GM21360 (cell line): ENCODE results near the gene TNNC2.
"Not testable (repeated sequence)": the region's sequence is repeated elsewhere in the genome, so short reads cannot be mapped to it uniquely, and the experiment has no call there.

Experiments used
- ATAC-seq: cut with Tn5 transposase; IDR thresholded peaks from one replicate; pipeline ENCODE4 v1.9.1; 2021; ENCODE audit warnings: mild to moderate bottlenecking, moderate library complexity; ENCODE audit not compliant: unreplicated experiment

TNNC2 gene

DNA sequence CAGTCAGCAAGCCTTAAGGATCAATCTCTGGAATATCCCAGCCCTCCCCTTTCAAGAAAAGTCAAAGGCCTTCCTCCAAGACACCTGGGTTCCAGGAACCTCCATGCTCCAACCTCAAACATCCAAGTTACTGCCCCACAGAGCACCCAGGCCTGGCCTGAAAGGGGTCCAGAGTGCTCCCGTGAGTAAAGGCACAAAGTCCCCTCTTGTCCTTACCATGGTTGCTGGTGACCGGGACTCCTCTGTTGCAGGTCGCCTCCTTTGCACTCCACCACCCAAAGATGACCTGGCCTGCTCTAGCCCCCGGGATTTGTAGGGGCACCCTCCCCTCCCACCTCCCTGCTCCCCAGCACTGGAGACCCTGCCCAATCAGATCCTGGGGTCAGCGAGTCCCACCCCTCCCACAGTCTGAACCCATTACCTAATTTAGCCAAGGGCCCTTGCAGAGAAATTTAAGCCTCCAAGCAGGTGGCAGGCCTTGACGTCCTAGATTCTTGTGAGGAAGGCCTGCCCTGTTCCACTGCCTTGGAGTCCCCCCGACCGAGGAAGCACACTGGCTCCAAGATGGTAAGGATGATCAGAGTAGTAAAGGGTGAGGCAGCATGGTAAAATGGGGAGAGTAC is at the start of gene TNNC2:
TSS of gene TNNC2 (minus strand) at position 283 of the 623 bp plus-strand sequence. CDS start at position 219, 64 bp downstream.
- ATAC-seq = no peak

DNA sequence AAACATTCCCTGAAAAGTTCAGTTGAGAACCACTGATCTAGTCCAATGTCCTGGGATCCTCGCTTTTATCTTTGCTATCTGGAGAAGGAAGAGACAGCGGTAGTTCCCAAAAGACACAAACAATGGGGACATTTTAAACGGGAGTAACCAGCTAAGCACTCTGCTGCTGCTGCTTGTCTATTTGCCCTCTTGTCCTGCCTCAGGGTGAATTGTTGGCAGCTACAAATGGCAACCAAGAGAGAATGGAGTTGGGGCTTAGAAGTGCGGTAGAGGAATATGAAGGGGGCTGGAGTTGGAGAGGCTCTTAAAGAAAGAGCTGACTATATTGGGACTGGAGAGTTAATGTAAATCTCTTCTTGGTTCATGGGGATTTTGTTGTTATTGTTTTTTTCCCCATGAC is 47.5 kb upstream of the TNNC2 start:
- no peak for ATAC-seq

DNA sequence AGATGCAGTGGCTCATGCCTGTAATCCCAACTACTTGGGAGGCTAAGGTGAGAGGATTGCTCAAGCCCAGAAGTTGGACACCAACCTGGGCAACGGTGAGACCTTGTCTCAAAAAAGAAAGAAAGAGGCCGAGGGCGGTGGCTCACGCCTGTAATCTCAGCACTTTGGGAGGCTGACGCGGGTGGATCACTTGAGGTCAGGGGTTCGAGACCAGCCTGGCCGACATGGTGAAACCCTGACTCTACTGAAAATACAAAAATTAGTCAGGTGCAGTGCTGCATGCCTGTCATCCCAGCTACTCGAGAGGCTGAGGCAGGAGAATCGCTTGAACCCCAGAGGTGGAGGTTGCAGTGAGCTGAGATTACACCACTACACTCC is 47.0 kb upstream of the TNNC2 start:
- ATAC-seq = not testable (repeated sequence)

DNA sequence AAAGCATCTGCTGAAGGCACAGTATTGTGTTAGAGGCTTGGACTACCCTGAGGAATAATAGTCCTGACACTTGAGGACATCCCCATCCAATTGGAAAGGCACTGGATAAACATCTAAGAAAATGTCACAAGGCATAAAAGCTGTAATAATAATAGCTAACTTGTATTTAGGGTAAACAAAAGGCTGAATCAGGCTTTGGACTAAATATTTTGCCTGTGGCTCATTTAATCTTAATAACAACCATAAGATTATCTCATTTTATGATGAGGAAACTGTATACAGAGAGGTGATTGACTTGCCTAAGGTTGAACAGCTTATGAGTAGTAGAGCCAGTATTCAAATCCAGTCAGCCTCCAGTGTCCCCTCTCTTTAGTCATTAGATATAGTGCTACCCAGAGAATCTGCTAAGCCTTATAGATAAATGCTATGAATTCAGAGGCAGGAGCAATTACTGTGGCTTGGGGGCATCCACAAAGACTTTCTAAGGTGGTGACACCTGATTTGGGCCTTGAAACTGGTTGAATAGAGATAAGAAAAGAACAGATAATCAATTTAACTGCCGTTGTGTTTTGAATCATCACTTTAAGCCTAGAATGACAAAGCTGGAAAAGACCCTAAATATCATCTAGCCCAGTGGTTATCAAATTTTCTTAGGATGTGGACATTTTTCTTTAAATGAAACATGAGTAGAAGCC is 46.4 kb upstream of the TNNC2 start:
- ATAC-seq = no peak

DNA sequence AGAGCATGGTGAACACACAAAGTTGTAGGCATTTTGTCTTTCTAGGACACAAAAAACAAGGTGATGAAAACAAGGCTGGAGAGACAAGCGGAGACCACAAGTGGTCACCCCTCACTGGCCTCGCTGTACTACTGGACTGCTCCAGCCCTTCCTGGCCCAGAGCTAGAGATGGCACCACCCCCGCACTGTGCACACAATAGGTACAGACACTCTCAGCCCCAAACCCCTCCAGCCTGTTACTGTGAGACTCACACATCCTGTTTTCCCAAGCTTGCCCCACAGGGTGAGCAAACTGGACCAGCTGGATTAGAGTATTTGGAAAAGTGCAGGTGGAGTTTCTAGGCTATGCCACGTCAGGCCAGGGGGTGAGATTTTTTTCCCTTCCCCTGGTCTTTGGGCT is 45.5 kb upstream of the TNNC2 start:
- ATAC-seq = no peak

DNA sequence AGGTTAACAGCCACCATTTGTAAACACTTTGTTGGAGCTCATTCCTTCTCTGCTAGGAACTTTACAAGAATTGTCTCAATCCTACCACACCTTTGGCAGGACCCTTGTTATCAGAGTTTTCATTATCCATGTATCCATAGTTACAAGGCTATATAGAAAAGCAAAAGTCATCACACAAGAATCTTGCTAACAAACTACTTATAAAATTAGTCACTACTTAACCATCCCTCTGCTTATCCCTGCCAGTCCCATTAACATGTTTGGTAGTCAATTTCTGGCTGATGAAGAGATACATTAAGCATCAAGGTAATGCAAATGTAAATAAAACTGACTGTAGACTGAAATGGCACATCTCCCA is 40.7 kb upstream of the TNNC2 start:
- ATAC-seq = no peak

DNA sequence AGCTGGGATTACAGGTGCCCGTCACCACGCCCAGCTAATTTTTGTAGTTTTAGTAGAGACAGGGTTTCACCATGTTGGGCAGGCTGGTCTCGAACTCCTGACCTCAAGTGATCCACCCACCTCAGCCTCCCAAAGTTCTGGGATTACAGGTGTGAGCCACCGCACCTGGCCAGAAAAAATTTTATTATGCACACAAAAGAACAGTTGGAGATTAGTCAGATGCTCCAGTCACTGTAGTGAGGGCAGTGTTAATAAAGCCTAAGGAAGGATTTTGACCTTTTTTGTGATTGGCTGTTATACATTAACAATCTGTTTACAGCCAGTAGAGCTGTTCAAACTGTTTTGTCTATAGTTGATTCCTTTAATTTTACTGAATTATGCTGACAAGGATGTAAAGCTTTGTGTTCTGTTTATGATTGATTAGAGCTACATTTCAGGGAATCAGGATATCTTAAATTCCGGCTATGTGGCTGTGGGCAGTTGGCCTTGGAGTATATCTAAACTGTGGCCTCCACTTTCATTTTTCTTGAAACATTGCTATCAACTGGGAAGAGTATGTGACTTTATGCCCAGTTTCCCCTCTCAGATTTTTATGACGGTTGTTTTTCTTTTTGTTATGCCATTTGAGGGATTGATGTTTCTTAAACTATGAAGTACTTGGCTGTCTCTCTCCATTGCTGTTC is 40.2 kb upstream of the TNNC2 start:
- no peak for ATAC-seq

DNA sequence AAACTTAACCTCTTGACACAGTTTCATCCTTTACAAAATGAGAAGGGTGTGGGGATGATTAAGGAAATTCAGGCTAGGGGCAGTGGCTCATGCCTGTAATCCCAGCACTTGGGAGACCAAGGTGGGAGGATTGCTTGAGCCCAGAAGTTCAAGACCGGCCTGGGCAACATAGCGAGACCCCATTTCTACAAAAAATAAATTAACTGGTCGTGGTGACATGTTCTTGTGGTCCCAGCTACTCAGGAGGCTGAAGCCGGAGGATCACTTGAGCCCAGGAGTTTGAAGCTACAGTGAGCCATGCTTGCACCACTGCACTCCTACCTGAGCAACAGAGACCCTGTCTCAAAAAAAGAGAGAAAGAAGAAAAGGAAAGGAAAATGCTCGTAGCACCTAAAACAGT is 39.3 kb upstream of the TNNC2 start:
- no peak for ATAC-seq

DNA sequence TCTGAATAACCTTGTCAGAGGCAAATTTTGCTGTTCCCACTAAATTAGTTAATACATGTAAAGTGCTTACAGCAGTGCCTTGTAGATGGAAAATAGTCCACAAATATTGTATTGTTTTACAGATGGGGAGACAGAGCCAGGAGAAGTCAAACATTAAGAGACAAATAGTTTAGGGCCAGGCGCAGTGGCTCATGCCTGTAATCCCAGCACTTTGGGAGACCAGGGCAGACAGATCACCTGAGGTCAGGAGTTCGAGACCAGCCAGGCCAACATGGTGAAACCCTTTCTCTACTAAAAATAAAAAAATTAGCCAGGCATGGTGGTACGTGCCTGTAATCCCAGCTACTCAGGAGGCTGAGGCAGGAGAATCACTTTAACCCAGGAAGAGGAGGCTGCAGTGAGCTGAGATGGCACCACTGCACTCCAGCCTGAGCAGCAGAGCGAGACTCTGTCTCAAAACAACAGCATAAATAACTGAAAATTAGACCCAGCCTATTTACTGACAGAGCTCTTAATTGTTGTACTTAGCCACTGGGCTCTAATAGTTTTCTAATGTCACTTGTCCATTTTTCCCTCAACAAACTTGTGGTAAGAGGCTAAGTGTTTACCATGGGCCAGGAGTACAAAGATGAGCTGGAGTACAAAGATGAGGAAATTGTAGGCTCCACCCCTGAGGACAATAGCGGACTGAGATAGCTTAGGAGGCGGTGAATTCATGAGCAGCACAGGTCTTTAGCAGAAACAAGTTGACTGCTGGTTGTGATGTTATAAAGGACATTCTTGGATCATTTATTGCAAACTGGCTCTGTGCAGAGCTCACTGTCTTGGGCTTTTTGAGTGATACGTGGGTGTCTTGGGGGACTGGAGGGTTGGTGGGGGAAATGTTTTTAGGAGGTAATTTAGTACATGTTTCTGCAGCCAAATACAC is 36.7 kb upstream of the TNNC2 start:
- ATAC-seq = no peak

DNA sequence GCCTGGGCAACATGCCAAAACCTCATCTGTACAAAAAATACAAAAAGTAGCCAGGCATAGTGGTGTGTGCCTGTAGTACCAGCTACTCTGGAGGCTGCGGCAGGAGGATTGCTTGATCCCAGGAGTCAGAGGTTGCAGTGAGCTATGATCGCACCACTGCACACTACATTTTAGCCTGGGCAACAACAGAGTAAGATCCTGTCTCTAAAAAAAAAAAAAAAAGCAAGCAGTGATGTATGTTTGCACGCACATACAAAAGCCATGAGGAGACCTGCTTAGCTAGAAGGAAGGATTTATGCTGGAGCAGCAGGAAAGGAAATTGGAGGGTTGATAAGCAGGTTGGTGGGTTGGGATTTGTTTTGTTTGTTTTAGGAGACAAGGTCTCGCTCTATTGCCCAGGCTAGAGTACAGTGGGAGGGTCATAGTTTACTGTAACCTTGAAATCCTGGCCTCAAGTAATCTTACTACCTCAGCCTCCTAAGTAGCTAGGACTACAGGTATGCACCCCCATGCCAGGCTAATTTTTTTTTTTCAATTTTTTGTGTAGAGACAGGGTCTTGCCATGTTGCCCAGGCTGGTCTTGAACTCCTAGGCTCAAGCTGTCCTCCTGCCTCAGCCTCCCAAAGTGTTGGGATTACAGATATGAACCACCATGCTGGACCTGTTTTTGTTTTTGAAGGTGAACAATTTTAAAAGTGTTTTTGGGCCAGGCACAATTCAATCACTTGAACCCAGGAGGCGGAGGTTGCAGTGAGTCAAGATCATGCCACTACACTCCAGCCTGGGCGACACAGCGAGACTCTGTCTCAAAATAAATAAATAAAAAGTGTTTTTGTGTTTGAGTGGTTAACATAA is 34.3 kb upstream of the TNNC2 start:
- no peak for ATAC-seq

DNA sequence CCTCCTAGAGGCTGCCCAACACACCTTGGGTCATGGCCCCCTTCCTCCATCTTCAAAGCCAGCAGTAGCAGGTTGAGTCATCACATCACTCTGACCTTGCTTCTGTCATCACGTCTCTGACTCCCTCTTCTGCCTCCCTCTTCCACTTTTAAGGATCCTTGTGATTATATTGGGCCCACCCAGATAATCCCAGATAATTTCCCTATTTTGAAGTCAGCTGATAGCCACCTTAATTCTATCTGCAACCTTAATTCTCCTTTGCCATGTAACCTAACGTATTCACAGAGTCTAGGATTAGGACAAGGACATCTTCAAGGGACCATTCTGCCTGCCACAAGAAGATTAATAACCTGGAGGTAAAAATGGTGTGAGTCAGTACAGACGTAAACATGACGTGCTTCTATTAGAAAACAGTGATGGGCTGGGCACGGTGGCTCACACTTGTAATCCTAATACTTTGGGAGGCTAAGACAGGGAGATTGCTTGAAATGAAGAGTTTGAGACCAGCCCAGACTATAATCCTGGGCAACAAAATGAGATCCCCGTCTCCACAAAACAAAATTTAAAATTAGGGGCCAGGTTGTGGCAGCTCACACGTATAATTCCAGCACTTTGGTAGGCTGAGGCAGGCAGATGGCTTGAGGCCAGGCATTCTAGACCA is 33.6 kb upstream of the TNNC2 start:
- no peak for ATAC-seq

DNA sequence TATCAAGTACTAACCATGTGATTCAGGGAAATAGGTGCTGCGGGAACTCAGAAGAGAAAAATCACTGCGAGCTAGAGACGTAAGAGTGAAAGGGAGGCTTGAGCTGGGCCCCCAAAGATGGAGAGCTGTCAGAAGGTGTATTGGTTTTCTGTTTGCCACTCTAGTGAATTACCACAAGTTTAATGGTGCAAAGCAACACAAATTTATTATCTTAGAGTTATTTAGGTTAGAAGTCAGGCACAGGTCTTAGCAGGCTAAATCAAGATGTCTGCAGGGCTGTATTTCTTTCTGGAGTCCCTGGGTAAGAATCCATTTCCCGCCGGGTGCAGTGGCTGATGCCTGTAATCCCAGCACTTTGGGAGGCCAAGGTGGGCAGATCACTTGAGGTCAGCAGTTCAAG is 32.8 kb upstream of the TNNC2 start:
- ATAC-seq = no peak

DNA sequence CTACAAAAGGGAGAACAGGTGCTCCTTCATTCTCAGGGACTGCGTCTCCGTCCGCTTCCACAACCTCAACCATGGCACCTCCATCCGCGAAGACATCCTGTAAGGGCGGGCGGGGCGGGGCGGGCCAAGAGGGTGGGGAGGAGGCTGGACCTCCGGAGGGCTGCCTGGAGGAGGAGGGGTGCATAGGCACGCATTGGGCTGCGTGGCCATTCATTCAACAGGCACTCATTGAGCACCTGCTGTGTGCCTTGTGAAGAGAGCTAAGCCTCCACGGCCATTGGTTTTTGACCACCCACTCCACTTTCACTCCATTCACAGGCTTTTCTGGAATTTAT is 30.7 kb upstream of the TNNC2 start:
- ATAC-seq = peak; percentile 15

DNA sequence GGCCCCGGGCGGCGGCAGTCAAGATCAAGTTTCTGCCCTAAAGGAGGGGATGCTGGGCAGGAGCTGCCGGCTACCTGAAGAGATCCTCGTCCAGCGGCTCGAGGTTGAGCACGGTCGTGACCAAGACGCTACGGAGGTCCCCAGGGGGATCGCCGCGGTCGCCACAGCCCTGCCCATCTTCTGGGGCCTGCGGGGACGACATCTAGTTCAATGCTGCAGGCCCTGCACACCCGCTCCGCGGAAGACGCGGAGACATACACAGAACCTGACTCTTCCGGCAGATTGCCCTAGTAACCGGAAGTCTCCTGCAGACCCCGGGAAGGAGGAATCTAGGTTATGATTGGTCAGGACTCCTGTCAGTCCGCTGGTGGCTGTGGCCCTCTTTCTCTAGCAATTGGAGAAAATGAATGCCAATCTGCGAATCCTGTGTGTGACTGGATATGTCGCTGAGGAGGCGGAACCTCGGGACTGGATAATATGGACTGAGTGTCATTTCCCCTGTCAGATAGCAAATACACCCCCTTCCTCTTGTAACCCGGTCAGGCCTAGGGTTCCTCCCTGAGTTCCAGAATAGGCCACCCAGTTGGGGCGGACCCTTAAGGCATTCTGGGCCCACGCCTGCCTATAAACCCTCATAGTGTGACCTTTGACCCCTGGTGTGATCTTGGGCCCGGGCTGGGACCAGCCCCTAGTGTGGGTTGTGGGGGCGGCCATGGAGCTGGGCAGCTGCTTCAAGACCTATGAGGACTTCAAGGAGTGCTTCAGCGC is 30.2 kb upstream of the TNNC2 start, which contains the start of the genes ACOT8 and ZSWIM3:
TSS of gene ACOT8 (minus strand) at position 279 of the 768 bp plus-strand sequence. CDS start at position 202, 77 bp downstream.
TSS of gene ZSWIM3 (plus strand) at position 501 of the 768 bp plus-strand sequence. CDS start at position 713, 212 bp downstream.
- ATAC-seq = peak; percentile 94

DNA sequence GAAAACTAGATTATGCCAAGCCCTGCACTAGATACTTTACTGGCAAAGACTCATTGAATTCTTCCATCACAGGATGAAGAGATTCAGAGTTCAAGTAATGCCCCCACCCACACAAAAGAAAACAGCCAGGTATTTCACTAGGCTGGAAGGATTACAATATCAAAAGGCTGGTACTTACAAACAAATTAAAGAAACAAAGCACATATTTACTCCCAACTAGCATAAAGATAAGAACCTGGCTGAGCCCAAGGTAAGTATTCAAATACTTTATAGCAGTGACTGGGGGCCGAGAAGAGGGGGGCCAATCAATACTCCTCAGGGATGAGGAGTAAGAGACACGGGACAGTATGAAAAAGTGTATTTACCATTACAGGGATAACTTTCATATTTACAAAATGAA is 26.4 kb upstream of the TNNC2 start:
- ATAC-seq = no peak

DNA sequence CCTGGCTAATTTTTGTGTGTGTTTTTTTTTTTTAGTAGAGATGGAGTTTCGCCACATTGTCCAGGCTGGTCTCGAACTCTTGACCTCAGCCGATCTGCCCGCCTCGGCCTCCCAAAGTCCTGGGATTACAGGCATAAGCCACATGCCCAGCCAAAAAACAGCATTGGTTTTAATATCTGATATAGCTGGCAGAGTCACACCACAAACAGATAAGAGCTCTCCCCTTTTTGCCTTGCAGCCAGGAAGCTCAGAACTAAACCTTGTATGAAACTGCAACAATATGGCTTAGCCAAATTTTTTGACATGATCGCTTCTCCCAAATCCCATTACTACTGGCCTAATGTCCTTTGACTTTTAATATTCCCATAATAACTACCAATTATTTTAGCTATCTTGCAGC is 25.2 kb upstream of the TNNC2 start:
- ATAC-seq = no peak

DNA sequence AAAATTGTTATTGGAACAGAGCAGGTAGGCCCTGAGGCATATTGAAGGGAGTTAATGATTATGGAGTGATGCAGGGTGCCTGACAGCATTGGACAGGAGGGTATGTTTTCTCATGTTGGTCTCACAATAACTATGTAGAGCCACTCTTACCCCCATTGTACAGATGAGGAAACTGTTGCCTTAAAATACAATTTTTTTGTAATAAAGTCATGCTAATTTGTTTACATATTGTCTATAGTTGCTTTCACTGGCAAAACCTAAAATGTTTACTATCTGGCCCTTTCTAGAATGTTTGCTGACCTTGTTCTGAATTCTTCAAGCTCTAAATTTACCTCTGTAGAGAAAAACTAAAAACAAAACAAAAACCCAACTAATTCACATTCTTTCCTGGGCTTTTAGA is 24.4 kb upstream of the TNNC2 start:
- no peak for ATAC-seq

DNA sequence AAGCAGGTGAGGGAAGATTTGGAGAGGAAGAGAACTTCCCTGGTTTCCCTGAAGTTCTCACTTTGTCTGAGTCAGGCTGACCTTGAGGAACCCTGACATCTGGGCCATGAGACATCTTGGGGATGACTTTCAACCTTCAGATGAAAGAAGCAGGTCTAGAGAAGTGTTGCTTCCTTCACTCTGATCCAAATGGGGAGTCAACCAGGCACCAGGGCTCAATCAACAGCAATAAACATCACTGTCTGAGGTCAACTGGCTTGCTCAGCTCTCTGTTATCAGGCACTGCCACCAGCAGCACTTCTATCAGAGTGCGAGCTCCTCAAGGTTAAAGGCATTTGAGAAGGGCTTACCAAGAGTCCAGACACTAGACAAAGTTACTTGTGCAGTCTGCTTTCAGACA is 23.8 kb upstream of the TNNC2 start:
- no peak for ATAC-seq

DNA sequence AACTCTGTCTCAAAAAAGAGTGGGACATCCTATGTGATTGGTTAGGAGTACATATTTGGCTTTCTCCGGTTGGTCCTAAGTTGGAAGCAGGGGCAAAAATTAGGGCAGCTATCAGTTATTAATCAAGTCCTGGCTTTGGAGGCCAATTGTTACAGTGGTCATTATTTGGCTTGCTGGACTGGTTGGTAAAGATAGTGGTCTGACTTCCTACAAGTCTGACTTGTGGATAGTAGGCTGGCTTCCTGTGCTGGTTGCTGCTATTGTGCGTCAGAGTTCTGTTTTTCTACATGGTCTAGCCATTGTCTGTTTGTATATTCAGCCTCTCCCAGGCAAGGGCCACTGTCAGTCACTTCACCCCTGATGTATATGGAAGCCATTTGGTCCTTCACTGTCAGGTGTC is 23.1 kb upstream of the TNNC2 start:
- no peak for ATAC-seq
